SIG-M5 treated with dmso at 0.1 percent for 504 hours (cell line): Measurements from ENCODE around the gene IQCE.

Experiments
- DNase-seq: peaks from one replicate; lab custom pipeline; 2025; ENCODE audit not compliant: unreplicated experiment; lab: John Stamatoyannopoulos, UW

Gene IQCE

DNA sequence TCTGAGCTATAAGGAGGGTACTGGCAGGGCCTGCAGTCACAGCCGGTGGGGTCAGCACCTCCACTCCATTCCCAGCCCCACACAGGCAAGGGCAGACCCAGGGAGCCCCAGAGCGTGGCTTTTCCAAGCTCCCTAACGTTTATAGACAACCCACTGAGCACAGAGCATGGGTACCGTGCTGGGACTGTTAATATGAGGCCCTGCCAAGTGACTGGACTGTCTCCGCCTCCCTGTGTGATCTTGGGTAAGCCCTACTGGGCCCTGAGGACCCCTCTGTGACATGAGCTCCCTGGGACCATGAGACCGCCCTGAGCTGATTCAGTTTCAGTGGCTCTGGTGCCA, 85.4 kb downstream of the IQCE start:
- DNase-seq, result no peak

DNA sequence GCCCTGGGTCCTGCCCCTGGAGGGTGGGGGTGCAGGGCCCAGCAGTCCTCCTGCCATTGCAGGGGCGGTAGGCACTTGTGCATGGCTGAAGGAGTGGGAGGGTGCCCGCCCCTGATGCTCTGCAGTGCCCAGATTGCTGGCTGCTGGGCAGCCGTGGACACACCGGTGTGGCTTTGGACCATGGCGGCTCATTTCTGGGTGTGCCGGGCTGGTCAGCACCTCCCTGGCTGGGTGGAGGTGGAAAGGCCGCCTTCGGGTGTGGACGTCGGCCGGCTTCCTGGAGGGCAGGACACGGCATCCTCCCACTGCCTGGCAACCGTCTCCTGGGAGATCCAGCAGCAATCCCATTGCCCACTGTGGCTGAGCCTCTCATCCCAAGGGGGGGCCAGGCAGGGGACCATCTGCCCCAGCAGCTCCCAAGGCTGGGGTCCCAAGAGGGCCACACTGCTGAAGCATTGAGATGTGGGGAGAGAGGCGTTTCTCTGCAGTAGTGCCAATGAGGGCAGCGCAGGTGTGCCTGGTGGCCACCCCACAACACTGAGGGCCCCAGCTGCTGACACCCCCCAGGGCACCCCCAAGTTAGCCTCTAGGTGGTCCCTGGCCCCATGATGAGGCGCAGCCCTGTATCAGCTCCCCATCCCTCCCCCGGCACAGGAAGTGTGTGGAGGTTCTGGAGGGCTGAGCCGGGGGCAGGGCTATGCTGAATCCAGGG, 85.9 kb downstream of the IQCE start:
- DNase-seq, result no peak

DNA sequence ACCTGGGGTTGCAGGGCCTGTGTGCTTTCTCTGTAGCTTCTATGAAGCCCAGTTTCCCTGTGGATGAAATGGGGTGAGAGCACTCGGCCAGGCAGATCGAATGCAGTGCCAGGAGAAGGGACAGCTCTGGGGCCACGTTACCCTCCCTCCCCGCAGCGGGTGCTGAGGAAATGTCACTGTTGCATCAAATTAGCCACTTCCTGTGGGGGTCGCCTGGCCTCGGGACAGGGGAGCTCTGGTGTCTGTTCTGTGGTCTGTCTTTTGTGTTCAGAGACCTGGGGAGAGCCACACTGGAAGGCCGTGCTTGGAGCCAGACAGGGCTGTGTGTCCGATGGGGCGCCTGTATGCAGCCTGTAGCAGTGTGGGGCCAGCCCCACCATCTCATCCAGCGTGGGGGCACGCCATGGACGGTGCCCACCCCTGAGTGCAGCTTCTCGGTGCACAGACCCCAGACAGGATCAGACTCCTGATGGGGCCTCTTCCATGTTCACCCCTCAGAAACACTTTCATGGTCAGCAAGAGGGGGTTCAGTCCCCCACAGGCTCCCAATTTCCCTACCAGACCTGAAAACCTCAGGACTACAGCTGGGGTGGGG, 86.6 kb downstream of the IQCE start:
- peak; percentile 72 for DNase-seq

DNA sequence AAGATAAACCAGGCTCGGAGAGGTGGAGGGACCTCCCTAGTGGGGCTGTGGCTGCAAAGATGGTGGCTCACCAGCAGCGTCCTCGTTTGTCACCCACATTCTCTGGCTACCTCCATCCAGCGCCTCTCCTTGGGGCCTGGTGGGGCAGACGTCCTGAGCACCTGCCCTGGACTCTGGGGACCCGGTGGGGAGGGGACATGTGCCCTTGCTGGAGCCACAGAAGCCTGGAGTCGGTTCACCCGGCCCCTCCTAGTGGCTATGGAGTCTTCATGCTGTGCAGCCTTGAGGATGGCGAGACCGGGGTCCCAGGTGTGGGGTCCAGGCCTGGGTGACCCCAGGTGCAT, 87.5 kb downstream of the IQCE start:
- no peak for DNase-seq

DNA sequence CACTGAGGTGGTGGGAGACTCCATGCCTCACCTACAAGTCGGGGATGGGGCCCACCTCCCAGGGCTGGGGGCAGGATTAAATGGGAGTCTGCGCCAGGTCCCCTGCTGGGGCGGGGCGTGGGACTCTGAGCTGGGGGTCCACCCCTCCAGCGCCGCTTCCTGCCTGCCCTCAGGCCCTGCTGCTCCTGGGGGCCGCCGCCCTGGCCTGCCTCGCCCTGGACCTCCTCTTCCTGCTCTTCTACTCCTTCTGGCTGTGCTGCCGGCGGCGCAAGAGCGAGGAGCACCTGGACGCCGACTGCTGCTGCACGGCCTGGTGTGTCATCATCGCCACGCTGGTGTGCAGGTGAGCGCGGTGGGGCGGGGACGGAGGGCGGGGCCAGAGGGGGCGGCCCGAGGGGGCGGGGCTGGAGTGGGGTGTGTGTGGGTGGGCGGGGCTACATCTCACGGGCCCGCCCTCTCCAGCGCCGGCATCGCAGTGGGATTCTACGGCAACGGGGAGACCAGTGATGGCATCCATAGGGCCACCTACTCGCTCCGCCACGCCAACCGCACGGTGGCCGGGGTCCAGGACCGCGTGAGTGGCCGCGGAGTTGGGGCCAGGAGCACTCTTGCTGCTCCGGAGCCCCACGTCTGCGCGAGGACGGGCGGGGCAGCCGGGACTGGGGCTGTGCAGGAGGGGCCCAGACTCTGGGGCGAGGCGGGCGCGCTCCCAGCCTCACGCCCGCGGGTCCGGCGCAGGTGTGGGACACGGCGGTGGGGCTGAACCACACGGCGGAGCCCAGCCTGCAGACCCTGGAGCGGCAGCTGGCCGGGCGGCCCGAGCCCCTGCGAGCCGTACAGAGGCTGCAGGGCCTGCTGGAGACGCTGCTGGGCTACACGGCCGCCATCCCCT, 88.1 kb downstream of the IQCE start:
- no peak for DNase-seq

DNA sequence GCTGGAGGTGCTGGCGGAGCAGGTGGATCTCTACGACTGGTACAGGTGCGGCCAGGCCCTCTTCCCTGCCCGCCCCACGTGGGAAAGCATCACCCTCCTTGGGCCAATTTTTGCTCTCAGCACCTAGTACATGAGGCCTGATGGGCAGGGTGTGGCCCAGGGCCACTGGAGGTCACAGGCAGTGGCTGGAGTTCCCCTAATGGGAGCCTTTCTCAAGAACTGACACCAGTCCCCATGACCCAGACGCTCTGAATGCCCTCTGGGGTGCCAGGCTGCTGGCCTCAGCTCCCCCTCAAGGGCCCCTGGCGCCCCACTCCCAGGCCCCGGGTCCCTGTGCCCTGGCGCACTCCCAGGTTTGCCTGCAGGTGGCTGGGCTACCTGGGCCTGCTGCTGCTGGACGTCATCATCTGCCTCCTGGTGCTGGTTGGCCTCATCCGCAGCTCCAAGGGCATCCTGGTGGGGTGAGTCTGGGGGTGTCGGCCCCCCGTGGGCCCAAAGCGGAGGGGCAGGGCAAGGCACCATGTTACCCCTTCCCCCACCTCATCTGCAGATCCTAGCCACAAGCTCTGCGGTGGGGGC, 88.9 kb downstream of the IQCE start:
- DNase-seq, result no peak

DNA sequence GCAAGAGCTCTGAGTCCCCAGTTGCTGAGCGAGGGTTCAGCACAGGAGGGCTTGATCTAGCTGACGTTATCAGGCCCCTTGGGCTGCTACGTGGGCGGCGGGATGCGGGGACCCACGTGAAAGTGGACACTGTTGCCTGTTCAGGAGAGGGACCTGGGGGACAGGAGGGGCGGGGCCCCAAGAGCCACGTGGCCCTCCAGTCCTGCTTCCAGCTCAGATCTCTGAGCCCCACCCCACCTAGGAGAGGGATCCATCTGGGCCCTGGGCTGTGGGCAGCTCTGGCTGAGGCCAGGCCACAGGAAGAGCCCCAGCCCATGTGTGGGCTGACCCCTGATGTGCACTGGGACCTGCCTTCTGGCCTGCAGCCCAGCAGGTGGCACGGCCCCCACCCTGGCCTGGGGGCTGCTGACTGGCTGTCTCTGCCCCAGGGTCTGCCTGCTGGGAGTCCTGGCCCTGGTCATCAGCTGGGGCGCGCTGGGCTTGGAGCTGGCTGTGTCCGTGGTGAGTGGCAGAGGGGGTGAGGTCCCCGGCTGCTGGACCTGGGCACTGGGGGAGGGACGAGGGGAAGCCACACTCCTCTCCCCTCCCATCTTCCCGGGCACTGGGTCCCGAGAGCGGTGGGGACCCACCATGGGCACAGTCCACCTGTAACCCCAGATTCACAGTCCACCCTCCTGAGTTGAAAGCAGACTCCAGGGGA, 90.5 kb downstream of the IQCE start:
- no peak for DNase-seq

DNA sequence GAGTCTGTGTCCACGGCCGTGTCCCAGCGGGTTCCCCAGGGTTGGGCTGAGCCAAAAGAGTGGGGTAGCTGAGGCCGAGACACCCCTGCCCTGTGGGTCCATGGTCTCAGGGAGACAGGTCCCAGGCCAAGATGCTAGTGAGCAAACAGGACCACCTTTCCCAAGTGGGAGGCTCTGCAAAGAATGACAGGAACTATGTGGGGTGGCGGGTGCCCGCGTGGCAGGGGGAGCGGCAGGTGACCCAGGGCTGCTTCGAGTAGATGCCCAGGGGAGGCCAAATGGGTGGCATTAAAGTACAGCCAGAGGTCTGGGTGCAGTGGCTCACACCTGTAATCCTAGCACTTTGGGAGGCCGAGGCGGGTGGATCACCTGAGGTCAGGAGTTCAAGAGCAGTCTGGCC, 91.2 kb downstream of the IQCE start:
- DNase-seq, result no peak

DNA sequence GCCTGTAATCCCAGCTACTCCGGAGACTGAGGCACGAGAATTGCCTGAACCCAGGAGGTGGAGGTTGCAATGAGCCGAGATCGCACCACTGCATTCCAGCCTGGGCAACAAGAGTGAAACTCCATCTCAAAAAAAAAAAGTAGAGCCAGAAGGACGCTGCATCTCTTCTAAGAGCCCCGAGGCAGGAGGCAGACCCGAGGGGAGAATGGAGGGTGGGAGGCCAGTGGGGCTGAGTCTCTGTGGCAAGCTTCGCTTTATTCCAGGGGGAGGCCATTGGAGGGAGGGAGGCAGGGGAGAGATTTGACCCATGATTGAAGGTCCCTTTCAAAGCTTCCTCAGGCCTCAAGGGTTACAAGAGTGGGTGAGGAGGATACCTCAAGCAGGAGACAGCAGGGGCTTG, 91.7 kb downstream of the IQCE start:
- no peak for DNase-seq

DNA sequence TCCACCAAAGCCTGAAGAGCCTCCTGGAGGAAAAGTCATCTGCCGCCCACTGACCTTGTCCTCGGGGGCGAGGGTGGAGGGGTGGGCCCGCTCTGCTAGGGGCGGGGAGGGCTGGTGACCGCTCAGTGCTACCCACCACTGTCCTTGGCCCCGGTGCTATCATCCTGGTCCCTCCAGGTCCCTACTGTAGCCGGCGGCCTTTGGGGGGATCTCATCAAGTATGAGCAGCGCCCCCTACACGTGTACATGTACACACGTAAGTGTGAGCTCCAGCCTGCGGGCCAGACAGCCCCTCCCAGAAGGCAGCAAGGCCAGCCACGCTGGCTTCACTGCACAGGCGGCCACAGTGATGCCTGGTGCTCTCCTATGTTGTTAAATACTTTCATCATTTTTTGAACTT, 92.6 kb downstream of the IQCE start:
- DNase-seq, result peak; percentile 8

DNA sequence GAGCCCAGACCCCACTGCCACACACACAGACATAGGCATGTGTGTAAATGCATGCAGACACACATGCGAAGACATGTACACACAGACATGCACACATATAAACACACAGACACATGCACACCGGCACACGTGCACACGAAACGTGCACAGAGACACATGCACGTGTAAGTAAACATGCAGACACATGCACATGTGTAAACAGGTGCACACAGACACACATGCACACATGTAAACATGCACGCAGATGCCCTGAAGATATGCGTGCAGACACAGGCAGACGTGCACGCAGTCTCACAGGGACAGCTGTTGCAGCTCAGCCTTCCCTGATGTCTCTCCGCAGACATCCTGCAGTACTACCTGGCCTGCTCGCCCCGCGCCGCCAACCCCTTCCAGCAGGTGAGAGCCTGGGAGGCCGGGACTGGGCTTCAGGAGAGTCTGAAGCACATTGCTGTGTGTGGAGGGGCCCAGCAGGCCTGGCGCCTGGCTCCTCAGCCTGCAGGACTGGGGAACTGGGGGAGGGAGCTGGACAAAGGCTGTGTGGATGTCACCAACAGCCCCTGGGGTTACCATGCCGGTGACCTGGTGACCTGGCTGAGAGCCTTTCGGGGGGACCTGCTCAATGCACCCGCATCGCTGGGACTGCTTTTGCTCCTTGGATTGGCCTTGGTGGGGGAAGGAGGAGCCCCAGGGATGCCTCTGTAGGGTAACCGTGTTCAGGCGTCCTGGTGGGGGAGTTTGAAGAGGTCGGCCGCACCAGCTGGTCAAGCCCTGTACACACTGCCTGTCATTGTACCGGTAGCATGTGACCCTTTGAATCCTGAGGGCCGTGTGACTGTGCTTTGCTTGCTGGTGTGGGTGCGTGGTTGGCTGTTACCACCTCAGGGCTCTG, 93.3 kb downstream of the IQCE start:
- DNase-seq, result no peak

DNA sequence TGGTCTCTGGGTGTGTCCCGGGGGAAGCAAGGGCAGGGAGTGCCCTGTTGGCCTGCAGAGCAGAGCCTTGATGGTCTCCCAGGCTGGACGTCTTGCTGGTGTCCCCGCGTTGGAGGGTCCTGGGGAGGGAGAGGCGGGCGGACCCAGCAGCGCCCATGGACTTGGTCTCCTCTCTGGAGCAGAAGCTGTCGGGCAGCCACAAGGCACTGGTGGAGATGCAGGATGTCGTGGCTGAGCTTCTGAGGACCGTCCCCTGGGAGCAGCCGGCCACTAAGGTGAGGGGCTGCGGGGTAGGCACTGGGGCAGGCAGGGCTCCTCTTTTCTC, 93.9 kb downstream of the IQCE start:
- DNase-seq, result no peak

DNA sequence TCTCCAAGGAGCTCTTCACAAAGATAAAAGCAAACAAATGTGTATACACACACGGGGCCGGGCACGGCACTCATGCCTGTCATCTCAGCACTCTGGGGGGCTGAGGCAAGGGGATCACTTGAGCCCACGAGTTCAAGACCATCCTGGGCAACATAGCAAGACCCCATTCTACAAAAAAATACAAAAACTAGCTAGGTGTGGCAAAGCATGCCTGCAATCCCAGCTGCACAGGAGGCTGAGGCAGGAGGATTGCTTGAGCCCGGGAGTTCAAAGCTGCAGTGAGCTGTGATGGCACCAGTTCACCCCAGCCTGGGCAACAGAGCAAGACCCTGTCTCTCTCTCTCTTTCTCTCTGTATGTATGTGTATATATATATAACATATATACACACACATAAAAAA, 95.3 kb downstream of the IQCE start:
- no peak for DNase-seq

DNA sequence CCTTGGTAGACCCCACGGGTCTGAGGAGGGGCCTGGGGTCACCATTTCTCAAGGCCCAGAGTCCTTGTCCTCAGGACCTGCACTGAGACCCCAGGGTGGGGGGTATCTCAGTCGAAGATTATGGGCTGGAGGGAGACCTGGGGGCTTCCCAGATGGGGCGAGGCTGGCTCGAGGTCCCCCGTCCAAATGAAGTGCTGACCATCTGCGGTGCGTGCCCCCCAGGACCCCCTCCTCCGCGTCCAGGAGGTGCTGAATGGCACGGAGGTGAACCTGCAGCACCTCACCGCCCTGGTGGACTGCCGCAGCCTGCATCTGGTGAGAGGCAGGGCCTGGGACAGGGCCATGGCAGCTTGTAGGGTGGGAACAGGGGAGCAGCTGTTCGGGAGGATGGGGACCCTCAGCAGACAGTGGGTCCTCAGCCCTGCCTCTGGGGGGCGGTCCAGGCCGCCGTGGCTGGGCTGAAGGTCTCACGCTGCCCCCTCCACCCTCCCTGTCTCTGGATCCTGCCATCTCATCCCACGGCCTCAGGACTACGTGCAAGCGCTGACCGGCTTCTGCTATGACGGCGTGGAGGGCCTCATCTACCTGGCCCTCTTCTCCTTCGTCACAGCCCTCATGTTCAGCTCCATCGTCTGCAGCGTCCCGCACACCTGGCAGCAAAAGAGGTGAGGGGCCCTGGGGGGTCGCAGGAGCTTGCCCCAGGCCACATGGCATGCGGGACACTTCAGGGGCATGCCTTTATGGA, 97.3 kb downstream of the IQCE start:
- no peak for DNase-seq

DNA sequence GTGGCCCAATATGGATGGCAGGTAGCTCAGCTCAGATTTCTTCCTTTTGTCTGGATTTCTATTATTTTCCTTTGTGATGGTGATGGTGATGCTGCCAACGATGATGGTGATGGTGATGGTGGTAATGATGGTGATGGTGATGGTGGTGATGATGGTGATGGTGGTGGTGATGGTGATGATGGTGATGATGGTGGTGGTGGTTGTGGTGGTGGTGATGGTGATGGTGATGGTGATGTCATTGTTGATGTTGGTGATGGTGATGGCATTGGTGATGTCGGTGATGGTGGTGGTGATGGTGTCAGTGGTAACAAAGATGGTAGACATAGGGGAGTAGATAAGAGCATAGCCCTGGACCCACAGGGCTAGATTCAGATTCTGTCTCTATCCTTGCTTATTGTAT, 98.4 kb downstream of the IQCE start:
- no peak for DNase-seq

DNA sequence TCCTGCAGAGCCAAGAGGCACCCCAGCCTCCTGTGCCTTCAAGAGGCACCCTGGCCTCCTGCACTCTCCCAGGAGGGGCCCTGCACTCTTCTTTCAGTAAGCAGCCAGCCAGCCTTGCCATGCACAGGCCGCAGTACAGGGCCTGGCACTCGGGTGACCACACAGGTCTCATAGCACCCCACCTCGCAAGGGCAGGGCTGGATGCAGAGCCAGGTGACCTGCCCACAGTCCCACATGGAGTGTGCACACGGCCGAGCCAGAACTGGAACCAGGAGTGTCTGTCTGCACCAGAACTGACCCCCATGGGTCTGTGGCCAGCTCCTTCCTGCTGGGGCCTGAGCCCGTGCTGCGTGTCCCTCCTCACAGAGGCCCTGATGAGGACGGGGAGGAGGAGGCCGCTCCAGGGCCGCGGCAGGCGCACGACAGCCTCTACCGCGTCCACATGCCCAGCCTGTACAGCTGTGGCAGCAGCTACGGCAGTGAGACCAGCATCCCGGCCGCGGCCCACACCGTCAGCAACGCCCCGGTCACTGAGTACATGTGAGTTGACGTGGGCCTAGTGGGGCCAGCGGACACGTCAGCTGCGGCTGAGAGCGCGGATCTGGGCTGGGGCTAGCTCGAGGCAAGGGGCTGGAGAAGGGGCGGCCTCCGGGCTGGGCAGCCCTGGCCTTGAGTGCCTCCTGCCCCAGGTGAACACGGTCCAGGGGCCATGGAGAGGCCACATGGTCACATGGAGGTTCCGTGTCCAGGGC, 99.3 kb downstream of the IQCE start:
- no peak for DNase-seq

DNA sequence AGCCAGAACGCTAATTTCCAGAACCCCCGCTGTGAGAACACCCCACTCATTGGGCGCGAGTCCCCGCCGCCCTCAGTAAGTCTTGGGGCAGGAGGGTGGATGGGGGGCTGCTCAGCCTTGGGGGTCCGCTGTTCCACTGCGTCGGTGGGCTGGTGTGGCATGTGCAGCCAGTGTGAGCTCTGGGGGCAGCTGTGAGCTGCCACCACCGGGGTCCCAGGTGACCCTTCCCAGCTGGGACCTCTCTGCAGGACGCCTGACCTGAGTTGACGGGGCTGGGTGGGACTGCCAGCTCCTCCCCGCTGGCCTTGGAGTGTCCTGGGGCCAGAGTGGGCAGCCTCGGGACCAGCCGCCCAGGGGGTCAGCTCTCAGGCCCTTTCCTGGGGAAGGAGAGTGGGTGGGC, 100.2 kb downstream of the IQCE start:
- no peak for DNase-seq

DNA sequence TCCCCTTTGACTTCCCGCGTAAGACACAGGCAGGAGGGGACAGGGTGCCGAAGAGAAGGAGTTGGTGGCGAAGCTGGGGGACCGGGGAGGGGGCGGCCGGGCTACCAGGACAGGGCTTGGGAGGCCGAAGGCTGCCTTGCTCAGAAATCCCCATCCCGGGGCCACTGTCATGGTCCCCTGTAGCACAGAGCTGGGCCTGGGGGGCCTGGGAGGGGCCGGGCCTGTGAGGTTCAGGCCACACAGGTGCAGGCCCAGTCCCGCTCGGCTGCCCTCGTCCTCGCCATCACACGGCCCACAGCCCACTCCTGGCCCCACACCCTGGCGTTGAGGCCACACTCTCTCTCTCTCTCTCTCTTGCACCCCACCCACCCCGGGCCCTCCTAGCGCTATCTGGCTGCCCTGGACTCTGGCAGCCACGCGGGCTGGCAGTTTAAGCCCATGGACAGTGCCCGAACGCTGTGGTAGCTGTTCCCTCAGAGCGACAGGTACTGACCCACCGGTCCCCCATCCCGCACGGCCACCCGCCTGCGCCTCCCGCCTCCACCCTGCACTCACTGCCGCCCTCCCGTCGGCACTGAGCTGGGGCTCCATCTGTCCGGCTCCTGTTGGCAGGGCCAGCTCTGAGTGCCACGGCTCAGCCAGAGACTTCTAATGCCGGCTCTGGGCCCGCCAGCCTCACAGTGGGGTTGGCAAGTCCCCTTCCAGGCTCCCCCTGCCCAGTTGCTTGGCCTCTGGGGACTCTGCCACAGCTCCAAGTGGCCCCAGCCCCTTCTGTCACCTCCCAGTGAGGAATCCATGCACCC, 101.0 kb downstream of the IQCE start:
- no peak for DNase-seq
